HG03196 (cell line): Measurements from ENCODE around the gene COPE.

Experiments used
- ATAC-seq: cut with Tn5 transposase; IDR thresholded peaks from one replicate; pipeline ENCODE4 v1.9.1; 2021; ENCODE audit not compliant: unreplicated experiment

The COPE gene

GRCh38 chr19:18895038-18895823, 24.0 kb downstream of the COPE start:
- no peak for ATAC-seq

GRCh38 chr19:18894254-18895037, 24.7 kb downstream of the COPE start:
- ATAC-seq, result no peak

GRCh38 chr19:18893587-18894253, 25.5 kb downstream of the COPE start:
- no peak for ATAC-seq

GRCh38 chr19:18889949-18890745, 29.0 kb downstream of the COPE start:
- no peak for ATAC-seq

- no peak for ATAC-seq
These were observed 32.2 kb downstream of the COPE start for GRCh38 chr19:18886972-18887371.

GRCh38 chr19:18883526-18884304, 35.5 kb downstream of the COPE start:
- ATAC-seq, result no peak

- no peak for ATAC-seq
These were observed 37.7 kb downstream of the COPE start for GRCh38 chr19:18881491-18881890.

- no peak for ATAC-seq
These were observed 39.4 kb downstream of the COPE start for GRCh38 chr19:18879579-18880373.

GRCh38 chr19:18878858-18879578, 40.2 kb downstream of the COPE start:
- ATAC-seq, result no peak

- ATAC-seq, result no peak
These were observed 41.0 kb downstream of the COPE start for GRCh38 chr19:18878058-18878797.

- ATAC-seq, result no peak
These were observed 42.3 kb downstream of the COPE start for GRCh38 chr19:18876865-18877264.

- ATAC-seq, result no peak
These were observed 43.5 kb downstream of the COPE start for GRCh38 chr19:18875726-18876125.

- no peak for ATAC-seq
These were observed 47.6 kb downstream of the COPE start for GRCh38 chr19:18871543-18871942.

- ATAC-seq, result no peak
These were observed 48.5 kb downstream of the COPE start for GRCh38 chr19:18870531-18871172.

- no peak for ATAC-seq
These were observed 49.2 kb downstream of the COPE start for GRCh38 chr19:18869781-18870530.

- no peak for ATAC-seq
These were observed 50.1 kb downstream of the COPE start for GRCh38 chr19:18869023-18869618.
